Effector memory CD8-positive, alpha-beta T cell (primary cell): ENCODE measurements around the gene CAPS2.
"Not testable (repeated sequence)": the region's sequence is repeated elsewhere in the genome, so short reads cannot be mapped to it uniquely, and the experiment has no call there.

Experiments
- ATAC-seq: fragments of 150-1000 bp; cut with Tn5 transposase; replicated peaks from 2 replicates; pipeline ENCODE4 v1.10.0; 2021; ENCODE audit warnings: mild to moderate bottlenecking, moderate library complexity
- DNase-seq, 3 experiments: peaks; one replicate each; pipeline ENCODE4 v3.0.0; 2021
- H3K27ac Mint-ChIP-seq, 2 donors: one replicate each; pipeline ENCODE4 v1.8.0; 2022; ENCODE audit warnings: mild to moderate bottlenecking in 2 of 2, mixed read lengths in 2 of 2, moderate library complexity in 2 of 2
- H3K27me3 Mint-ChIP-seq, 2 donors: one replicate each; pipeline ENCODE4 v1.8.0; 2022; ENCODE audit warnings: mixed read lengths in 2 of 2
- H3K36me3 Mint-ChIP-seq: one replicate; pipeline ENCODE4 v1.8.0; 2022; ENCODE audit warnings: mild to moderate bottlenecking, moderate library complexity, mixed read lengths; ENCODE audit not compliant: insufficient read depth
- H3K4me1 Mint-ChIP-seq, 2 donors: one replicate each; pipeline ENCODE4 v1.8.0; 2022; ENCODE audit warnings: low read depth in 2 of 2, mixed read lengths in 2 of 2
- H3K4me3 Mint-ChIP-seq, 2 donors: one replicate each; pipeline ENCODE4 v1.8.0; 2022; ENCODE audit warnings: mild to moderate bottlenecking in 2 of 2, mixed read lengths in 2 of 2, moderate library complexity in 2 of 2
- H3K9me3 Mint-ChIP-seq, 2 donors: one replicate each; pipeline ENCODE4 v1.8.0; 2022; ENCODE audit warnings: mixed read lengths in 2 of 2
- total RNA-seq, 9 experiments: gene quantifications; one replicate each; lab custom pipeline; 2026; lab: John Stamatoyannopoulos, UW

CAPS2 gene
- 0.51 to 8.7 (median 1.3) reads per million in 9 experiments for total RNA-seq

DNA sequence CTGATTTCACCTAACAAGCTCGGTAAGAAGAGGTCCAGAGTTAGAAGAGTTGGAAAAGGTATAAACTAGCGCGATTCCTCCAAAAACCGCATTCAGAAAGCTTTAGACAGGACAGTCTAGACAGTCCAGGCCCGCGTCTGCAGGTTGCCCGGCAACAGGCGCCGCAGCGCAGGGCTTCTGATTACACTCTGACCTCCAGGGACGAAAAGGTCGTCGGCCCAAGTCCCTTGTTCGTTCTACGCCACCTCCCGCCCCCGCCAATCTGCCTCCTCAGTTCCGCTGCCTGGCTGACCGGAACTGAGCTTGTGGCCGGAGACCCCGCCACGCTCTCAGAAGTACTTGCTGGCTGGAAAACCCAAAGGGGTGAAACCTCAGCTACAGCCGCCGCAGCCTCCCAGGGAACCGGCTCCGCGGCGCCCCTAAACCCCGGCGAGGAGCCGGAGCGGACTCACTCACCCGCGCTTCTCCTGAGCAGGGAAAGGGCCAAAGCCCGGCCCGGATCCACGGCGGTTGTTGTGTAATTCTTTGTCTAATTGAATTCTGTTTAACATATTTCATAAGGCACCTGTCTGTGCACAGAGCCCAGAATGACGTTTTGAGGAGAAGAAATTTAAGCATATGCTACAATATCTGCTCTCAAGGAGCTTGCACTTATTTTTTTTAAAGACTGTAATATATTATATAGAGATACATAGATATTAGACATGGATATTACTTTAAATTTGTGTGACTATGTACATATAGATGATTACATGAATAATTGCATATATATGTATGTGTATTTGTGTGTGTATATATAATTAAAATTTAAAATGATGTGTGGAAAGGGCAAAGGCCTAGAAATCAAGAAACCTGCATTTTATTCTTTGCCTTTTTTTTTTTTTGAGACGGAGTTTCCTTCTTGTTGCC is at the start of gene CAPS2:
TSS of gene CAPS2 (minus strand) at position 407 of the 909 bp plus-strand sequence. CDS start 3,826 bp downstream, outside the sequence.
- H3K27me3 Mint-ChIP-seq: peaks cover 28 to 31% of the 10 kb centered on the region in 2 donors
- no peaks in the 10 kb centered on the region for H3K9me3 Mint-ChIP-seq
- H3K36me3 Mint-ChIP-seq: no peaks in the 10 kb centered on the region
- peaks cover 16 to 23% of the 10 kb centered on the region in 2 donors for H3K4me1 Mint-ChIP-seq
- ATAC-seq: peak; percentile 81
- DNase-seq: peak; percentile 50 to 63 (median 60)
- peak within 1 kb of the TSS; percentile 87 to 88 for H3K4me3 Mint-ChIP-seq
- H3K27ac Mint-ChIP-seq: peak within 1 kb of the TSS; percentile 49 to 90

DNA sequence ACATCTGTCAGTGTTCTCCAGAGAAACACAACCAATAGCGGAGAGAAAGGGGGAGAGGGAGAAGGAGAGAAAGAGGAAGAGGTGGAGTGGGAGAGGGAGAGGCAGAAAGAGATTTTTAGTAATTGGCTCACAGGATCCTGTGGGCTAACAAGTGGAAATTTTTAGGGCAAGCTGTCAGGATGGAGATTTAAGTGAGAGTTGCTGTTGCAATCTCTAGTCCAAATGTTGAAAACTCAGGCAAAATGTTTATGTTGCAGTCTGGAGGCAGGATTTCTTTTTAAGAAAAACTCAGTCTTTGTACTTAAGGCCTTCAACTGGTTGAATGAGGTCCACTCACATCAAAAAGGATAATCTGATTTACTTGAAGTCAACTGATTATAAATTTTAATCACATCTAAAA is 48.2 kb upstream of the CAPS2 start:
- no peaks in the 10 kb centered on the region for H3K36me3 Mint-ChIP-seq
- ATAC-seq (no peak), DNase-seq (no peak)
- H3K27me3 Mint-ChIP-seq: no peaks in the 10 kb centered on the region
- no peak overlapping the region for H3K27ac Mint-ChIP-seq
- peaks cover 0 to 4% of the 10 kb centered on the region in 2 donors for H3K4me1 Mint-ChIP-seq
- H3K4me3 Mint-ChIP-seq: no peak overlapping the region
- no peaks in the 10 kb centered on the region for H3K9me3 Mint-ChIP-seq

DNA sequence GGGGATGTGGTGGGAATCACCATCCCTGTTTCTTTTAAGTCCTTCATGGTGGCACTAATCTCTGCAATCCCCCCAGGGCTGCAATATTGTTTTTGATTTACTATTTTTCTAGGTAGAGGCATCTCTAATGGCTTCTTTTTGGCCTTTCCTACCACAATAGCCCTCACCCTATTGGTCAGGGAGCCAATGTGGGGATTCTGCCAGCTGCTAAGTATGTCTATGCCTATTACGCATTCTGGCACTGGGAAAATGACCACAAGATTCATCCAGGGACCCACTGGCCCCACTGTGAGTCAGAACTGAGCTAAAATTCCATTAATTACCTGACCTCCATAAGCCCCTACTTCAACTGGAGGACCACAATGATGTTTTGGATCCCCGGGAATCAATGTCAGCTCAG is 44.8 kb upstream of the CAPS2 start:
- Mint-ChIP-seq H3K4me3 (no peak overlapping the region), H3K36me3 (no peaks in the 10 kb centered on the region), H3K4me1 (peaks cover 0 to 4% of the 10 kb centered on the region in 2 donors), H3K9me3 (no peaks in the 10 kb centered on the region), H3K27ac (no peak overlapping the region), H3K27me3 (no peaks in the 10 kb centered on the region)
- DNase-seq (no peak), ATAC-seq (no peak)

DNA sequence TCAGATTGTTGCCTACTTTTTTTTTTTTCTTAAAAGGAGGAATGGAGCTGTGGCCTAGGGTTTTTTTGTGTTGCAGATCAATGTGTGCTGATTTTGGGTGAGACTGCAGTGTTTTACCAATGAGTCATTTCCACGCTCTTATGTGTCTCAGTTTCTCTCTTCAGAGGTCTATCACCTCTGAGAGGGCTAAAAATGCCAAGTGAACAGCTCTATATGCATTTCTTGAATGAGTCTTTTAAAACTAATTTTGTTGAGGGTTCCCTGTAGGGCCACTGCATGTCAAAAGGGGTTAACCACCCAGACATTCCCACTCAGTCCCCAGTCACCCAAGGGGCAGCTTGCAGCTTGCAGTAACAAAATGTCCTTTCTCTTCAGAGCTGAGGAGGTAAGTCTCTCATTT is 36.5 kb upstream of the CAPS2 start:
- Mint-ChIP-seq H3K9me3 (no peaks in the 10 kb centered on the region), H3K36me3 (no peaks in the 10 kb centered on the region), H3K27ac (no peak overlapping the region), H3K4me1 (peaks cover 0 to 2% of the 10 kb centered on the region in 2 donors), H3K27me3 (no peaks in the 10 kb centered on the region), H3K4me3 (no peak overlapping the region)
- ATAC-seq (no peak), DNase-seq (no peak)

DNA sequence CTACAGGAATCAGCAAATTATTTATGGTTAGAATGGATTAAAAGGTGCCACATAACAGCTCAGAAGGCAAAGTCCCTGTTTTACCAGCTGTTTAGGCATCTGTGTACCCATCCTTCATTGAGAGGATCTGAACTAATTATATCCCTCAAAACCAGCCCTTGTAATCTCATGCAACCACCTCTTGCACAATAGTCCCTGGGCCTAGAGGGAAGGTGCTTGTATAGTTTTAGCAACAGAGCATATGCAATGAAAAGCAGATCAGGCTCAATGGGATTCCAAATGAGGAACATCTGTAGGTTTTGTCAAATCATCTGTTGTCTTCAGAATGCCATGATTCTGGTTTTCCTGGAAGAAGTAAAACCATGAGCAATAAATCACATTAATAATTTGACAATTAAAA is 34.8 kb upstream of the CAPS2 start:
- no peak for DNase-seq
- no peak overlapping the region for H3K4me3 Mint-ChIP-seq
- no peak for ATAC-seq
- H3K27me3 Mint-ChIP-seq: no peaks in the 10 kb centered on the region
- H3K9me3 Mint-ChIP-seq: no peaks in the 10 kb centered on the region
- H3K4me1 Mint-ChIP-seq: peaks cover 2 to 7% of the 10 kb centered on the region in 2 donors
- no peak overlapping the region for H3K27ac Mint-ChIP-seq
- no peaks in the 10 kb centered on the region for H3K36me3 Mint-ChIP-seq

DNA sequence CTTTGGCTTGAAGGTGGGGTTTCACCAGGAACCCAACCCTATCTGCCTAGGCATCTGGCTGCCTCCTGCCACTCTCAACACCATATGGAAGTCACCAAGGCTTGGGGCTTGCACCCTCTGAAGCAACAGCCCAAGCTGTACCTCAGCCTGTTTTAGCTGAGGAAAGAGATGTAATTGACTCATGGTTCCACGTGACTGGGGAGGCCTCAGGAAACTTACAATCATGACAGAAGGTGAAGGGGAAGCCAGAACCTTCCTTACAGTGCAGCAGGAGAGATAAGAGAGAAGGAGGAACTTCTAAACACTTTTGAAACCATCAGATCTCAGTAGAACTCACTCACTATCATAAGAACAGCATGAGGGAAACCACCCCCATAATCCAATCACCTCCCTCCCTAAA is 31.3 kb upstream of the CAPS2 start:
- H3K4me3 Mint-ChIP-seq: no peak overlapping the region
- peaks cover 2 to 7% of the 10 kb centered on the region in 2 donors for H3K4me1 Mint-ChIP-seq
- peak overlapping the region; percentile 77 to 78 for H3K27ac Mint-ChIP-seq
- no peaks in the 10 kb centered on the region for H3K27me3 Mint-ChIP-seq
- no peaks in the 10 kb centered on the region for H3K9me3 Mint-ChIP-seq
- DNase-seq: no peak
- H3K36me3 Mint-ChIP-seq: no peaks in the 10 kb centered on the region
- ATAC-seq: no peak

DNA sequence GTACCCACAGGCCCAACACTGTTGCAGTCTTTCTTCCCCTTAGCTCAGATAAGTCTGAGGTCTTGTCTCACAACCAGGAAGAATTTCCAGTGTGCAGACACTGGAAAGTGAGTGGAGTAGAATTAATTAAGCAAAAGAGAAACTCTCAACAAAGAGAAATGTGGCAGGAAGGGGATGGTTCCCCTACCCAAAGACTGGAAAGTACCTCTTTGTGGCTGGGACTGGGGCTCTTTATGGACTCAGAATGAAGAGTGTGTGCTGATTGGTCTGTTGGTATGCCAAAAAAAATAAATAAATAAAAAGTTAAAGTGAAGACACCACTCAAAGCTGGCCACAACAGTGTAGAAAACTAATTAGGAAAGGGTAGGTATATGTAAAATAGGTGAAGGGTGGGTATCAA is 30.8 kb upstream of the CAPS2 start:
- DNase-seq (no peak), ATAC-seq (peak; percentile 36)
- peaks cover 0 to 7% of the 10 kb centered on the region in 2 donors for H3K4me1 Mint-ChIP-seq
- no peaks in the 10 kb centered on the region for H3K9me3 Mint-ChIP-seq
- no peak overlapping the region for H3K4me3 Mint-ChIP-seq
- H3K27me3 Mint-ChIP-seq: no peaks in the 10 kb centered on the region
- peak overlapping the region; percentile 77 to 78 for H3K27ac Mint-ChIP-seq
- no peaks in the 10 kb centered on the region for H3K36me3 Mint-ChIP-seq

DNA sequence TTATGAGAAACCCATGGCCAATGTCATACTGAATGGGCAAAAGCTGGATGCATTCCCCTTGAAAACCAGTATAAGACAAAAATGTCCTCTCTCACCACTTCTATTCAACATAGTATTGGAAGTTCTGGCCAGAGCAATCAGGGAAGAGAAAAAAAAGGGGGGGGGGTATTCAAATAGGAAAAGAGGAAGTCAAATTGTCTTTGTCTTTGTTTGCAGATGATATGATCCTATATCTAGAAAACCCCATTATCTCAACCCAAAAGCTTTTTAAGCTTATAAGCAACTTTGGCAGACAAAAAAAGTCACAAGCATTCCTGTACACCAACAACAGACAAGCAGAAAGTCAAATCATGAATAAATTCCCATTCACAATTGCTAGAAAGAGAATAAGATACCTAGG is 23.9 kb upstream of the CAPS2 start:
- Mint-ChIP-seq H3K9me3 (peaks cover 0 to 6% of the 10 kb centered on the region in 2 donors), H3K4me1 (peaks cover 4 to 8% of the 10 kb centered on the region in 2 donors), H3K36me3 (no peaks in the 10 kb centered on the region), H3K4me3 (no peak overlapping the region), H3K27ac (no peak overlapping the region), H3K27me3 (no peaks in the 10 kb centered on the region)
- DNase-seq (no peak), ATAC-seq (no peak)

DNA sequence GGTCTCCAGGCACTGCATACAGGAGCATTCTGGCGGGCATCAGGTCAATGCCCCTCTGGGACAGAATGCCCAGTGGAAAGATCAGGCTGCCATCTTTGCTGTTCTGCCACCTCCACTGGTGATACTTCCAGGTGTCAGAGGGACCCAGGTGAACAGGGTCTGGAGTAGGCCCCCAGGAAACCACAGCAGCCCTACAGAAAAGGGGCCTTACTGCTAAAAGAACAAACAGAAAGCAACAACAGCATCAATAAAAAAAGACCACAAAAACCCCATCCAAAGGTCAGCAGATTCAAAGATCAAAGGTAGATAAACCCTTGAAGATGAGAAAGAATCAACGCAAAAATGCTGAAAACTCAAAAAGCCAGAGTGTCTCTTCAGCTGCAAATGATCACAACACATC is 20.3 kb upstream of the CAPS2 start:
- H3K36me3 Mint-ChIP-seq: no peaks in the 10 kb centered on the region
- peaks cover 0 to 6% of the 10 kb centered on the region in 2 donors for H3K9me3 Mint-ChIP-seq
- no peak for DNase-seq
- ATAC-seq: no peak
- H3K27me3 Mint-ChIP-seq: no peaks in the 10 kb centered on the region
- H3K4me1 Mint-ChIP-seq: peaks cover 4 to 12% of the 10 kb centered on the region in 2 donors
- H3K27ac Mint-ChIP-seq: no peak overlapping the region
- H3K4me3 Mint-ChIP-seq: no peak overlapping the region

DNA sequence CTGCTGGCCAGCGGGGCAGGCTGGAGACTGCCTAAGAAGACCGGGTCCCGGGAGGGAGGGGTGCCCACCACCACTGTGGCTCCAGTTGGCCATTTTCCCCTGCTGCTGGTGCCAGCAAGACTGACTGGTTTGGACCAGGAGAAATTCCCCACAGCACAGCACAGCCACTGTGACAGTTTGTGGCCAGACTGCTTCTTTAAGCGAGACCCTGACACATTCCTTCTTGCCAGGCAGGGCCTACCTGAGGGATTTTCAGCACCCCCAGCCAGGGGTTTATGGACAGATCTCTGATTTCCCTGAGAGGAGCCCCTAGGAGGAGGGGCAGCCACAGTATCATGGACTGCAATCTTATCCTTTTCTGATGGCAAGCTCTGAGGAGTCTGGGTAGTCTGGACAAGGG is 19.8 kb upstream of the CAPS2 start:
- DNase-seq (no peak), ATAC-seq (no peak)
- Mint-ChIP-seq H3K4me3 (no peak overlapping the region), H3K27ac (no peak overlapping the region), H3K36me3 (no peaks in the 10 kb centered on the region), H3K4me1 (peaks cover 4 to 12% of the 10 kb centered on the region in 2 donors), H3K27me3 (no peaks in the 10 kb centered on the region), H3K9me3 (peaks cover 0 to 3% of the 10 kb centered on the region in 2 donors)

DNA sequence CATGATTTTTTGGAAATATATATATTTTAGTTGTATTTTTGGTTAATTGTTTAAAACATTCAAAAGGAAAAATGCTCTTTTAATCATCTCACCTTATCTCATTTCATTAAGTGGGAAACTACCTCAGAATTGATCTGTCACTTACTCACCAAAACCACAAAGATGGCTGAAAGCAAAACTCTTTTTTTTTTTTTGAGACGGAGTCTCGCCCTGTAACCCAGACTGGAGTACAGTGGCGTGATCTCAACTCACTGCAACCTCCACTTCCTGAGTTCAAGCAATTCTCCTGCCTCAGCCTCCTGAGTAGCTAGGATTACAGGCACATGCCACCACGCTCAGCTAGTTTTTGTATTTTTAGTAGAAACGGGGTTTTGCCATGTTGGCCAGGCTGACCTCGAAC is 16.1 kb upstream of the CAPS2 start:
- not testable (repeated sequence) for H3K27me3 Mint-ChIP-seq, H3K36me3 Mint-ChIP-seq, DNase-seq, H3K4me1 Mint-ChIP-seq, H3K9me3 Mint-ChIP-seq, H3K4me3 Mint-ChIP-seq
- peak; percentile 91 for ATAC-seq
- peak overlapping the region in 1 of 2 donors; percentile 46 for H3K27ac Mint-ChIP-seq

DNA sequence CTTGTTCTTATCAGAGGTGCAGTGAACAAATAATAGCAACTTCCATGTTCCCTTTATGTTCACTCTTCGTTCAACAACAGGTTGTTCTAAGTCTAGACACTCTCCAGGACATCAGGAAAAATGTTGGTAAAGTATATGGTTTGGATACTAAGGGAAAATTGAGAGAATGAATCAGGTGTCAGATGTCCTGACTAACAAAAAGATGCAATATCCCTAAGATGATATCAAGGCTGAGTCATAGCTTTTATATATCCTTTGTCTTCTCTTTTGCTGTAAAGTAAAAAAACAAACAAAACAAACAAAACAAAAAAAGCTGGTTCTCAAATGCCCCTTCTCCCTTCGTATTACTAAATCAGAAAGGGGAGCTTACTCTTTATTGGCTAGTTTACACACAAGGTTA is 15.4 kb upstream of the CAPS2 start:
- H3K4me3 Mint-ChIP-seq: no peak overlapping the region
- no peak overlapping the region for H3K27ac Mint-ChIP-seq
- ATAC-seq (no peak), DNase-seq (no peak)
- H3K4me1 Mint-ChIP-seq: peaks cover 1 to 4% of the 10 kb centered on the region in 2 donors
- H3K27me3 Mint-ChIP-seq: no peaks in the 10 kb centered on the region
- no peaks in the 10 kb centered on the region for H3K36me3 Mint-ChIP-seq
- no peaks in the 10 kb centered on the region for H3K9me3 Mint-ChIP-seq

DNA sequence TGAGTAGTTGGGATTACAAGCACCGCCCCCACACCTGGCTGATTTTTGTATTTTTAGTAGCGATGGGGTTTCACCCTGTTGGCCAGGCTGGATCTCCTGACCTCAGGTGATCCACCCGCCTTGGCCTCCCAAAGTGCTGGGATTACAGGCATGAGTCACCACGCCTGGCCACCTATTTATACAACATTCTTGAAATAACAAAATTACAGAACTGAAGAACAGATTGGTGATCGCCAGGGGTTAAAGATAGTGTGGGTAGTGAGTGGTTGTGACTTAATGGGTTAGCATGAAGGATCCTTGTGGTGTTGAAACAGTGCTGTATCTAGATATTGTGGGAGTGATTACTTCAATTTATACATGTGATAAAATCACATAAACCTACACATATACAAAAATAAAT is 11.7 kb upstream of the CAPS2 start:
- no peak overlapping the region for H3K27ac Mint-ChIP-seq
- H3K36me3 Mint-ChIP-seq: no peaks in the 10 kb centered on the region
- ATAC-seq (no peak), DNase-seq (no peak)
- no peak overlapping the region for H3K4me3 Mint-ChIP-seq
- peaks cover 0 to 4% of the 10 kb centered on the region in 2 donors for H3K4me1 Mint-ChIP-seq
- no peaks in the 10 kb centered on the region for H3K9me3 Mint-ChIP-seq
- no peaks in the 10 kb centered on the region for H3K27me3 Mint-ChIP-seq

DNA sequence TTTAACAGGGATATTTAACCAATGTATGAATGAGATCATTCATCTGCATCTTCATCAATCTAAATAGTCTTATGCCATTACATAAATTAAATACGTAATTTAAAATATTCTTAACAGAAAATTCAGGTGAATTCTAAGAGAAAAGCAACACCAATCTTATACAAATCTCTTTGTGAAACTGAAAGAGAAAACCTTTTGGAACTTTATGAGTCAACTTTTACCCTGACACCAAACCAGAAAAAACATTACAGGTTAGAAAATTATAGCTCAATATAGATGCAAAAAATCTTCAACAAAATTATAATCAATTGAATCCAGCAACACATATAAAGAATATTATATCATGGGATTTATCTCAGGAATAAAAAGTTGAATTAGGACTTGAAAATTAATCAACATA is 7.8 kb upstream of the CAPS2 start:
- H3K9me3 Mint-ChIP-seq: no peaks in the 10 kb centered on the region
- H3K36me3 Mint-ChIP-seq: no peaks in the 10 kb centered on the region
- DNase-seq: no peak
- H3K27me3 Mint-ChIP-seq: peaks cover 8 to 10% of the 10 kb centered on the region in 2 donors
- no peak for ATAC-seq
- H3K4me1 Mint-ChIP-seq: peaks cover 8 to 10% of the 10 kb centered on the region in 2 donors
- H3K27ac Mint-ChIP-seq: no peak overlapping the region
- H3K4me3 Mint-ChIP-seq: no peak overlapping the region
